ENCODE results near the gene CALCOCO1. TPM values are rescaled to one million over a fixed set of nuclear protein-coding genes. Genes with fewer than 3 reads are reported as not detected.

The CALCOCO1 gene
- total and polyA plus RNA-seq, 2 of the 8 experiments (the other 6 are each of a cell fraction or from before 2014, with no cell fraction given), result 20.3 to 39.3 TPM

DNA sequence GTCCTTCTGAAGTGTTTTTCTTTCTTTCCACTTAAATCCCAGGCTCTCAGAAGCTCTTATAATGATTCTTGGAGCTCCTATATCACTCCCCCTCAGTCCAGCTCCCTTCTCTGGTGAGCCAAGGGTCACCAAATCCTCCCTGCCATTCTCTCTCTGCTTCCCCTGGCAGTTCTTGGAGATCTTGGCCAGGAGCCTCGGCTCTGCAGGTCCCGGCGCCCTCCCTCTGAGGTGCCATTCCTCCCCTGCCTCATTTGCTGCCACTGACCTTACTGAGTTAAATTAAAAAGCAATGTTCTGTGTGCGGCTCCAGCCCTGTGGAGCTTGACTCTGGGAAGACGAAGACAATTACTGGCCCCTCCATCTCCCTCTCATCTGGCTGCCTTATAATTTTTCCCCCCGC, 17.5 kb upstream of the CALCOCO1 start:
- H4K91ac ChIP-seq (replicated peaks; ENCODE audit: insufficient read length, low read length), result no peak overlapping the region
- H3K27ac ChIP-seq (ENCODE audit: low read depth, low read length), result no peak overlapping the region
- H3K18ac ChIP-seq (ENCODE audit: extremely low read depth, low read length), result no peak overlapping the region
- H2BK20ac ChIP-seq (ENCODE audit: low read length), result no peak overlapping the region
- no peaks in the 10 kb centered on the region for H3K9me3 ChIP-seq (ENCODE audit: insufficient read depth in 2 of 2, low read depth in 1 of 2, low read length in 1 of 2)
- H2AK5ac ChIP-seq (ENCODE audit: low read depth, low read length), result no peak overlapping the region
- H3K56ac ChIP-seq (replicated peaks; ENCODE audit: insufficient read length, low read depth, low read length), result no peak overlapping the region
- no peak overlapping the region for H2BK15ac ChIP-seq (ENCODE audit: low read length)
- H3K36me3 ChIP-seq (ENCODE audit: control insufficient read depth in 2 of 4, insufficient read depth in 4 of 4, low read length in 3 of 4), result no peaks in the 10 kb centered on the region
- no peak overlapping the region for H3K4ac ChIP-seq (replicated peaks; ENCODE audit: insufficient read length, low read depth, low read length)
- no peak overlapping the region for H4K8ac ChIP-seq (ENCODE audit: extremely low read depth, insufficient read depth, low read length)
- WGBS, 2 experiments (ENCODE audit: extremely low coverage in 1 of 2, insufficient coverage in 1 of 2, insufficient read length in 1 of 2, insufficient replicate concordance in 2 of 2, low coverage in 1 of 2, low lambda C conversion rate in 2 of 2, missing lambda C conversion rate in 1 of 2), result 64% methylated on average over 6 of the region's 6 CpGs; no CpG with 5 or more reads in 1 of the 2 experiments
- no peak for FAIRE-seq
- no peak overlapping the region for H3K4me3 ChIP-seq (ENCODE audit: extremely low read depth in 1 of 4, insufficient read depth in 2 of 4, low read depth in 3 of 4, low read length in 4 of 4)
- H4K5ac ChIP-seq (ENCODE audit: insufficient read length, low read depth, low read length), result no peak overlapping the region
- TF ChIP-seq KDM5A (IDR thresholded peaks at IDR 0.05; ENCODE audit: low read length) (no peak), YY1 (IDR thresholded peaks at IDR 0.05; ENCODE audit: low read depth, low read length) (no peak), CEBPB (IDR thresholded peaks at IDR 0.05; ENCODE audit: low read depth, low read length) (no peak), HDAC6 (IDR thresholded peaks at IDR 0.05; ENCODE audit: low read depth, low read length) (no peak), SP1 (IDR thresholded peaks at IDR 0.05; ENCODE audit: low read depth, low read length) (no peak), ZNF274 (IDR thresholded peaks at IDR 0.05; ENCODE audit: borderline replicate concordance, extremely low read depth, low read length) (no peak), GTF2F1 (IDR thresholded peaks at IDR 0.05; ENCODE audit: borderline replicate concordance, low read depth, low read length) (no peak), BCL11A (IDR thresholded peaks at IDR 0.05; ENCODE audit: low read depth in 2 of 2, low read length in 2 of 2) (no peak), POLR2A (IDR thresholded peaks at IDR 0.05; ENCODE audit: control extremely low read depth in 1 of 2, low read depth in 2 of 2, low read length in 2 of 2) (no peak), HDAC2 (IDR thresholded peaks at IDR 0.05; ENCODE audit: borderline replicate concordance in 1 of 2, low read depth in 2 of 2, low read length in 2 of 2) (no peak), SIRT6 (IDR thresholded peaks at IDR 0.05; ENCODE audit: low read length) (no peak), RAD21 (IDR thresholded peaks at IDR 0.05 in 1 of 2, conservative IDR thresholded peaks at IDR 0.05 in 1 of 2; ENCODE audit: low read depth in 2 of 2, low read length in 2 of 2) (no peak), TAF1 (IDR thresholded peaks at IDR 0.05; ENCODE audit: low read depth, low read length) (no peak), RXRA (IDR thresholded peaks at IDR 0.05; ENCODE audit: insufficient read depth, low read depth, low read length) (no peak)
- no peak overlapping the region for H2AFZ ChIP-seq (ENCODE audit: low read length)
- H3K9ac ChIP-seq (replicated peaks in 1 of 4; ENCODE audit: extremely low read depth in 1 of 4, low read depth in 3 of 4, low read length in 3 of 4), result no peak overlapping the region
- no peak overlapping the region for H3K4me2 ChIP-seq (ENCODE audit: insufficient read depth in 1 of 2, low read depth in 2 of 2, low read length in 2 of 2)
- no peak overlapping the region for H3K23ac ChIP-seq (ENCODE audit: insufficient read length)
- H3K14ac ChIP-seq (ENCODE audit: insufficient read length), result no peak overlapping the region
- no peak overlapping the region for H2BK120ac ChIP-seq (replicated peaks; ENCODE audit: low read depth, low read length)
- no peaks in the 10 kb centered on the region for H4K20me1 ChIP-seq (replicated peaks in 1 of 2; ENCODE audit: control insufficient read depth in 1 of 2, insufficient read depth in 2 of 2, low read length in 2 of 2)
- H3K27me3 ChIP-seq (replicated peaks in 1 of 4; ENCODE audit: control insufficient read depth in 3 of 4, extremely low read depth in 1 of 4, insufficient read depth in 3 of 4, low read length in 3 of 4), result peaks cover 33 to 73% (median 53%) of the 10 kb centered on the region in 4 experiments
- no peak overlapping the region for H2BK5ac ChIP-seq (ENCODE audit: low read depth, low read length)
- ChIA-PET POLR2A (ENCODE audit: partially characterized antibody) (no interaction called here), CTCF (ENCODE audit: partially characterized antibody) (interaction anchor here (0.8 to 21.0 kb wide), 22 partner anchors 11 to 456 kb away, joined by 3 to 531 read pairs (median 8); partner anchors contain the start of gene CALCOCO1)
- no peak for DNase-seq (ENCODE audit: low read depth in 1 of 2, low spot score in 2 of 2)
- no peaks in the 10 kb centered on the region for H3K79me2 ChIP-seq (ENCODE audit: control insufficient read depth in 1 of 2, insufficient read depth in 2 of 2, low read length in 2 of 2)
- peaks cover 0 to 11% (median 1%) of the 10 kb centered on the region in 4 experiments; a peak in 4 of 7 replicates for H3K4me1 ChIP-seq (replicated peaks in 1 of 4; ENCODE audit: control insufficient read depth in 3 of 4, insufficient read depth in 4 of 4, low read length in 3 of 4)
- H2BK12ac ChIP-seq (ENCODE audit: low read depth, low read length), result 0 out of 2 replicates have a peak overlapping the region, but pooled peaks have one; percentile 27
- H3K23me2 ChIP-seq (ENCODE audit: low read depth, low read length), result no peaks in the 10 kb centered on the region; the same call in 1 of the 2 replicates
- H3K79me1 ChIP-seq (ENCODE audit: low read depth, low read length), result no peaks in the 10 kb centered on the region
